Stimulated activated CD4-positive, alpha-beta T cell treated with anti-CD3 and anti-CD28 coated beads, Interleukin-15, amount 100 ng/mL, for 48 hours (primary cell): Measurements from ENCODE around the gene TCOF1.
"Not testable (repeated sequence)": the region's sequence is repeated elsewhere in the genome, so short reads cannot be mapped to it uniquely, and the experiment has no call there.

Experiments used
- DNase-seq, 2 donors: peaks; one replicate each; pipeline ENCODE4 v3.0.0-alpha.2; 2020; ENCODE audit warnings: low read depth in 2 of 2

Gene TCOF1

DNA sequence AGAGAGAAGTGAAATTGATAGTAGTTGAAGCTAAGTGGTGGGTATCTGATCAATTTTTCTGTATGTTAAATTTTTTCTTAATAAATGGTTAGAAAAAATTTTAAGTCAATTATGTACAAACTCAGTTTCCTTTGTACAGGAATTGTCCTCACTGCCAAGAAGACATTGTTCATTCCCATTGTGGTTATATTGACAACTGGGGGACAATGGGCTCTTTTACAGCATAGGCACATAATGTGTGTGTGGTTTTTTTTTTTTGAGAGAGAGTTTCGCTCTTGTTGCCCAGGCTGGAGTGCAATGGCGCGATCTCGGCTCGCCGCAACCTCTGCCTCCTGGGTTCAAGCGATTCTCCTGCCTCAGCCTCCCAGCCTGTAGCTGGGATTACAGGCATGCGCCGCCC, 68.7 kb downstream of the TCOF1 start:
- not testable (repeated sequence) for DNase-seq

DNA sequence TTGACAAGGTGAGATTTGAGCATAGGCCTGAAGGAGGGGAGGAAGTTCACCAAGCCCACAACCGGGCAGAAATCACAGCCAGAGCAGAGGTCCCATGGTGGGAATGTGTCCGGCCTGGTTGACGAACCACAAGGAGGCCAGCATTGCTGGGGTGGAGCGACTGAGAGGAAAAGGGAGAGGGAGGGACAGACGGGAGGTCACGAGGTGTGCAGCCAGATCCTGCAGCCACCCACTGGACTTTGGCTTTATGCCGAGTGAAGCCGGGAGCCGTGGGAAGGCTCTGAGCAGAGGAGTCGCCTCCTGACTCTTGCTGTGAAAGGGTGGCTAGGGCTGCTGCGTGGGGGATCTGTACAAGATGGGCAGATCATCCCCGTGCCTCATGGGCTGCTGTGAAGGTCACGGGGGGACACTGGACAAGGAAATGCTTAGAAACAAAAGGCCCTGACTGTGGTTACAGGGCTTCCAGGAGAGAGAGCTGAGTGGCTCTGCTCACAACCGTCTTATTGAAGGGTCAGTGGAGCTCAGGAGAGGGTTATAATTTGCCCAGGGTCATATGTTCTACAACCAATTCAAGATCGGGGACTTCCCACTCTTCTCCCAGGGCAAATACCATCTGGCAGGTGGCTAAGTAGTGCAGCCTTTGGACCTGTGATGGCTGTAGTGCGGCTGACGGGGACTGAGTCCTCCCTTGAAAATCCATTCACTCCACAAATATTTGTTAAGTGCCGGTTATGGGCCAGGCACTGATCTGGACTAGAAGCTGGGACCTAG, 70.8 kb downstream of the TCOF1 start:
- DNase-seq: no peak

- DNase-seq: no peak
These were observed 71.5 kb downstream of the TCOF1 start for GRCh38 chr5:150428978-150429377.

DNA sequence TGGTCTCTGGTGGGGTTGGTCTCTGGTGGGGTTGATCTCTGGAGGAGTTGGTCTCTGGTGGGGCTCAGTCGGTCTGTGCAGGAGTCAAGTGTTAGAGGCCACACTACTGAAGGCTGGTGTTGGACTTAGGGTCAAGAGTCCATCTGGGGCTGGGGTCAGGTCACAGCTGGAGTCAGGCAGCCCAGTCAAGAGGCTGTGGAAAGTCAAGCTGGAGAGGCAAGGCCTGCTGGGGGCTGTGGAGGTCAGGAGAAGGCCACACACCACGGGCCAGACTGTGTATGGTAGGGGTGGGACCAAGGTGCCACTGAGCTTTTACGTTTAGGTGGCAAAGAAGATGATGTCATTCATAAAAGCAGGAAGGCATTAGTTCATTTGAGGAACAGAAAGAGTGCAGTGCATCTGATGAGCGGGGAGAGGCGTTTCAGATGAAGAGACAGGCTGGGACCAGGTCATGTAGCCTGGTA, 71.9 kb downstream of the TCOF1 start:
- DNase-seq: no peak

DNA sequence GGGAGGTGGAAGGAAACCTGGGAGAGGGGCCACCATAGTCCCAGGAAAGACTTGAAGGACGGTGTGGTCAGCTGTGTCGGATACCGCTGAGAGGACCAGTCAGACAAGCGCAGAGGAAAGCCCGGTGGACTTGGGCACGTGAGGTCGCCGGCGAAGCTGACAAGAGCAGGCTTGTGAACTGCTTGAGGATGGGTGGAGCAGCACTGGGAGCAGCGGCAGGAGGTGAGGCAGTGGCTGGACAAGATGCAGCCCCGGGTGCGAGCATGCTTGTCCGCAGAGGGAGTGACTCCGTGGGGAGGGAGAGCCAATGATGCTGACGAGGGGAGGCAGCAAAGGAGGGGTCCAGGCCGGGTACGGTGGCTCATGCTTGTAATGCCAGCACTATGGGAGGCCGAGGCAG, 73.6 kb downstream of the TCOF1 start:
- DNase-seq: no peak

- DNase-seq: no peak
These were observed 74.1 kb downstream of the TCOF1 start for GRCh38 chr5:150431574-150431973.

DNA sequence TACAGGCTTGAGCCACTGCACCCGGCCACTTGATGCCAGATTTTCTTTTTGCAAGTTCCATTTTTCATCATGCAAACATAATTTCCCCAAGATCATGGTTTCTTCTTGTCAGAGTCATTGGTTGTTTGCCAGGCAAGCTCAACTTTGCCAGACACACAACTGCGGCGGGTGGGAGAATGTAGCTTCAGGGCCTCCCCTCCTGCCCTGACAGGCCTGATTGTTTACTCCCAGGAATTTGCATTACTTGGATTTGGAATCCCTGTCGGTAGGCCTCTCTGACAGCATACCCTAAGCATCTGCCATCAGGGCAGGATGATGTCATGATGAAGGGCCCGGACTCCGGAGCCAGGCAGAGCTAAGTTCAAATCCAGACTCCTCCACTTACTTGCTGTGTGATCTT, 77.0 kb downstream of the TCOF1 start:
- no peak for DNase-seq

DNA sequence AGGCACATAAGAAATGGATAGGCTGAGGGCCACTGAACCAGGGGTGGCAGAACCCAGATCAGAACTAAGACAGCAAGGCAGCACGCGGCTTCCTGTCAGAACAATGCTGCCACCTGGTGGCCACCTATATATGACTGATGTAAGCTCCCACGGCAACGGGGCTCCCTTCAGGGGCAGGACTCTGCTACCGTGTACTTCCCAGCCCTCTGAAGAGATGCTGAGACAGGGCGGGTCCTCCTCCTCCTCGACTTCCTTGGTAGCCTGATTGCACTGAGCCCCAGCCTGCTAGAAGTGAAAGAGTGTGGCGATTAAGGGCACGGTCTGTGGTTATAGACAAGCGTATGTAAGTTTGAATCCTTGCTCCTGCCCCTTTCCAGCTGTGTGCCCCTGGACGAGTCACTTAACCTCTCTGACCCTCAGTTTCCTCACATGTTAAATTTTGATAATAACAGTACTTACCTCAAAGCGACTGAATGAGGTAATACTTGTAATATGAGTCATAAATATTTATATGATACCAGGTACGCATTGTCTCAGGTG, 78.7 kb downstream of the TCOF1 start:
- peak; percentile 86 to 90 for DNase-seq

- no peak for DNase-seq
These were observed 81.5 kb downstream of the TCOF1 start for GRCh38 chr5:150438873-150439546.

DNA sequence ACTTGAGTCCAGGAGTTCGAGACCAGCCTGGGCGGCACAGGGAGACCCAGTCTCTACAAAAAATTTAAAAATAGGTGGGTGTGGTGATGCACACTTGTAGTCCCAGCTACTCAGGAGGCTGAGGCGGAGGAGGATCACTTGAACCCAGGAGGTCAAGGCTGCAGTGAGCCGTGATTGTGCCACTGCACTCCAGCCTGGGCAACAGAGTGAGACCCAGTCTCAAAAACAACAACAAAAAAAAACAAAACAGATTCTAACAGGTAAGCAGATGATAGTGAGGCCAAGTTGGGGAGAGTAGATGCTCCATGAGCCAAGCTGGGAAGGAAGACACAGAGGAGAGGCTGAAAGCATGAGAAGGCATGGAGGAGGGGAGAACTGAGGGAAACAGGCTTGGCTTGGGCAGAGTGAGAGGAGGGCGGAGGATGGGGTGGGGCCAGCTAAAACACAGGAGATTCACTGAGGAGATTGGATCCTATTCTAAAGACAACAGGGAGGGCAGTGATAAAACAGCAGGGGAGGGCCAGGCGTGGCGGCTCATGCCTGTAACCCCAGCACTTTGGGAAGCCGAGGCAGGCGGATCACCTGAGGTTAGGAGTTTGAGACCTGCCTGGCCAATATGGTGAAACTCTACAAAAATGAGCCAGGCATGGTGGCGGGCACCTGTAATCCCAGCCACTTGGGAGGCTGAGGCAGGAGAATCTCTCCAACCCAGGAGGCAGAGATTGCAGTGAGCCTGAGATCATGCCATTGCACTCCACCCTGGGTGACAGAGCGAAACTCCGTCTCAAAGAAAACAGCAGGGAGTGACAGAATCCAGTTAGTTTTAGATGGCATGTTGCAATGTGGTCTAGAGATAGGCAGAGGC, 83.7 kb downstream of the TCOF1 start:
- DNase-seq: no peak

DNA sequence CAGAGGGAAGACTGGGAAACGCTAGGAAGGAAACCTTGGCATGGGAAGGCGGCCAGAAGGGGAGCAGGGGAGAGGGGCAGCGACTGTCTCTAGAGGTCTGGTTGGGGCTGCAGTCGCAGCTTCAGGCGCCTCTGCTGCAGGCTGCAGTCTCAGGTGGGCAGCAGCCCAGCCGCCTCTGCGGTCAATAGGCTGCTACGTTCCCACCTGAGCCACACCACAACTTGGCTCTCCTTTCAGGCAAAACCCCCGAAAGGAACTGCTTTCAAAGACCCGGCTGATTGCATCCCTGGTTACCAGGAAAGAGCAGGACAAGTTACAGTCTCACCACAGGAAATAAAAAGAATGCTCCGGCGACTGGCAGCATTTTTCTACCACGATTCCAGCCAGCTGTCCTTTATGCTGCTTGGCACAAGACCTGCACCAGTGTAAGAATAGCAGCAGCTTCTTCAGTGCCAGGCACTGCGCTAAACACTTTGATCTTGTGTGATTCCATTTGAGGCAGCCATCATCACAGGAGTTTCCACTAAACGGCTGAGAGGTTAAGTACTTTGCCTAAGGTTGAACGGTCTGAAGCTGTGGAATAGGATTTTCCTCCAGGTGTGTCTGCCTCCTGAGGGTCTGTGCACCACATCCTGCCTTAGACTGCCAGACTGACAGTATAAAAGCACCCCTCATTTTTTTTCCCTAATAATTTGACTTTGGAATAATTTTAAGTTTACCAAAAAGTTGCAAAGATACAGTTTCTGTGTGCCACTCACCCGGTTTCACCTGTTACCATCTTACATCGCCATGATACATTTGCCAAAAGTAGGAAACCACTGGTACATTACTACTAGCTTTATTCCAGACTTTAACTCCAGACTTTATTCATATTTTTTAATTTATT, 84.6 kb downstream of the TCOF1 start:
- no peak for DNase-seq

GRCh38 chr5:150442699-150443080, 85.2 kb downstream of the TCOF1 start:
- DNase-seq: no peak

- DNase-seq: no peak
These were observed 86.0 kb downstream of the TCOF1 start for GRCh38 chr5:150443242-150444075.

- no peak for DNase-seq
These were observed 87.3 kb downstream of the TCOF1 start for GRCh38 chr5:150444770-150445169.

DNA sequence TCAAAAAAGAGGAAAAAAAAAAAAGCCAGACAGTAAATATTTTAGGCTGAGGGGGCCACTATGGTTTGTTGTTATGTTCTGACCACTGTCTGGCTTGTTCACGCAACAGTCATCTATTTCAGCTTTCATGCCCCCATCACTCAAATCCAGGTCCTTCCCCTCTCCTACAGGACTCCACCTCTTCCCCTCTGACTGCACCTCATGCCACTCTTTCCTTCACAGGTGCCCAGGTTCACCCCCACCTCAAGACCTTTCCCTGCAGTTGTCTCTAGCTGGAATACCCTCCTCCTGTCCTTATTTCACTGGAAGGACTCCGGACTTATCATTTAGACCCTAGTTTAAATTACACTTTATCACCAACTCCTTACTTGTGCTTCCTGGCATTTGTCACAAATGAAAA, 88.6 kb downstream of the TCOF1 start:
- DNase-seq: no peak

GRCh38 chr5:150446583-150446982, 89.1 kb downstream of the TCOF1 start:
- no peak for DNase-seq

DNA sequence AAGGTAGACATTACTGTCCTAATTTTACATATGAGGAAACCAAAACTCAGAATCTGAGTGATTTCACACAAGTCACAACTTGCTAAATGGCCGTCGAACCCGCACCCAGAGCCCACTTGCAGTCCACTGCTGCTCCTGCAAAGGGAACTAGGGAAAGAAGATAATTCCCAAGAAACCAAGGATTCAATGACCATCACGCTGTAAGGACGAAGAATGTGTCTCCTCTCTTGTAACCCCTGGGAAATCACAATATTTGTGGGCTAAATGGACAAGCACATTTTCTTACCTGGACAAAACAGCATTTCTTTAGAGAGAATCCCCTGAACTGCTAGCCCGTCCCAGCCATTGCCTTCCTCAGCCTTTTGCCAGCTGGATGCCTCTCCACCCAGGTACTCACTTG, 89.7 kb downstream of the TCOF1 start:
- DNase-seq: no peak

- DNase-seq: no peak
These were observed 90.8 kb downstream of the TCOF1 start for GRCh38 chr5:150448334-150448733.

GRCh38 chr5:150448952-150449516, 91.5 kb downstream of the TCOF1 start:
- no peak for DNase-seq
